Measurements from ENCODE around the gene PINLYP.

The PINLYP gene

DNA sequence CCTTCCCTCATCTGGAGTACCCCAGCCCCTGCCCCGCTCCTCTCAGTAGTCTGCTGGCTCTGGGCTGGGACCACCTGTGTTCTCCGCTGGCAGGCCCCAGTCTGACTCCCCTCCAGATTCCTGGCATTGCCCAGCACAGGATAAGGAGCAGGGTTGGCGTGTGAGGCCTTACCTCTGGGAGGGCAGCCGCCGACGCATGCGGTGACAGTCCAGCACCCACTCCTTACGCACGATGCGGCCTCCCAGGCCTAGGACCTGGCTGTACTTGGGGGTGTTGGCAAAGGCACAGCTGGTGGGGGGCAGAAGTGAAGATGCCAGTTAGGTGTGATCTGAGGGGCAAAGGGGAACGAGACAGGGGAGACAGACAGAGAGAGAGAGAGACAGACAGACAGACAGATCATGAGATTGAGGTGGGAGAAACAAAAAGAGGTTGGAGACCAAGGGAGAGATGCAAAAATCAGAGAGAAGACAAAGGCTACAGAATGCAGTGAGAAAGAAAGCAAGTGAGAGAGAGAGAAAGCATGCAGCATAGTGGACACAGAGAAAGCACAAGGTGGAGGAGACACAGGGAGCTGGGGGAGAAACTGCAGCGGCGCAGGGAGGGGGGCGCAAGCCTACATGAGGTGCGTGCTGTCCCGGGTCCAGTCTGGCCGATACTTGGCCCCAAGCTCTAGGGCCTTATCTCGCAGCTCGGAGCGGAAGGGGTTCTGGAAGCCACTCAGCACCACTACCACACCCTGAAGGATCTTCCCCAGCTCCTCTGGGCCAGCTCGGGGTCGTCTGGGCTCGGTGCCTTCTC lies 24.0 kb upstream of the PINLYP start:
- no peak for DNase-seq

DNA sequence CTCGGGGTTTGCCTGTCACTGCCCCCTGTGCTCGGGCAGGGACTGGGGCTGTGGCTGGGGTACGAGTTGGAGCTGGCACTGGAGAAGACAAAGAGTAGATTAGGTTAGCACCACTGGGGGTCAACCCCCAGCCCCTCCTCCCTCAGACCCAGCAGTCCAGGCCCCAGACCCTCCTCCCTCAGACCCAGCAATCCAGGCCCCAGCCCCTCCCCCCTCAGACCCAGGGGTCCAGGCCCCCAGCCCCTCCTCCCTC lies 23.5 kb upstream of the PINLYP start:
- DNase-seq = no peak

DNA sequence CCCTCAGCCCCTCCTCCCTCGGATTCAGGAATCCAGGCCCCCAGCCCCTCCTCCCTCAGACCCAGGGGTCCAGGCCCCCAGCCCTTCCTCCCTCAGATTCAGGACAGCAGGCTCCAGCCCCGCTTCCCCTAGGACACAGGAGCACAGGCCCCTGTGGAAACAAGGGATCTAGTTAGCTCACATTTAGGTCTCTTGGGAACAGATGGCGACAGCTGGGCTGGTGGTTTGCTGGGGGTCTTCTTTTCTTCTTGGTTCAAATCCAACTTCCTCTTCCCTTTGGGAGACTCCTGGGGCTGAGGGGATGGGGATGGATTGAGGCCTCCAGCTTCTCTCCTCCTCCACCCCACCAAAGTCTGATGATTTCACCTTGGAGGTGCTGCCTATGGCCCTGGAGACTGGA lies 23.0 kb upstream of the PINLYP start:
- DNase-seq = no peak

DNA sequence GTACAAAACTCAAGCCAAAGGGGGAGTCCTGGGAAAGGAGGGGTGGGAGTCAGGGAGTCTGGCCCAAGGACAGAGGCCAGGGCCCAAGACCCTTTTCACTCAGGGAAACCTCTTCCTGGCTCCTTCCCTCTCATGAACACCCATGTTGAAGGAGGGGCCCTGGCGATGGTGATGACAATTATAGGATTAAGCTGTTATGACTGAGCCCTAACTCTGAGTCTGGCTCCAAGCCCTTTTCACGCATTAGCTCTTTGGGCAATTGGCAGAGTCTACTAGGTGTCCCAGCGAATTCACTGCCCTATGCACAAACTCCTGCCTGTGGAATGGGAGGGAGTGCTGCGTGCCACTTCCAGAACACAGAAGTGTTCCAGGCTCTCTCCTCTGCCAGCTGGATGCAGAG lies 21.9 kb upstream of the PINLYP start:
- DNase-seq = no peak

DNA sequence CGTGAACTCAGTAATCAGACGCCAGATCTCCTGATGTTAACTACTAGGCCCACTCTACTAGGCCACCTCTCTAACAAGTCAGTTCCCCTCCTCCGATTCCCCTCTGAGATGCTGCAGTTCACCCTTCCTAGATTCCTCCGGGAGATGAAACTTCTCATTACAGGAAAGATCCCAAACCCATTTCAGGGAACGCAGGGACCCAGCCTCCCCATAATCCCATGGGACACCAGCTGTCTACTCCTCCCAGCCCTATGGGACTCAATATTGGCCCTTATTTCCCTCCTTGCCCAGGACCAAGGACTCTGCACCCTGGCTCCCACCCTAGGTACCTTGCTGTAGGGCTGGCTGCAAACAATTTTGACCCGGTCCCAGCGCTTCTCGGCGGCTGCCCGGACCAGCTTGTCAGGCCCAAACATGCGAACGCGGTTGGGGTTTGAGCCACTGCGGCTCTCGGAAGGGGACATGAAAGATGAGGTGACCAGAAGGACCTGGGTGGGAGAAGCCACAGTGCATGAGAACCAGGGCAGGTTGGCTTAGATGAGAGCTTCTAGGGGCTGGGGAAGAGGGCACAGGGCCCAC lies 21.2 kb upstream of the PINLYP start:
- DNase-seq = no peak

DNA sequence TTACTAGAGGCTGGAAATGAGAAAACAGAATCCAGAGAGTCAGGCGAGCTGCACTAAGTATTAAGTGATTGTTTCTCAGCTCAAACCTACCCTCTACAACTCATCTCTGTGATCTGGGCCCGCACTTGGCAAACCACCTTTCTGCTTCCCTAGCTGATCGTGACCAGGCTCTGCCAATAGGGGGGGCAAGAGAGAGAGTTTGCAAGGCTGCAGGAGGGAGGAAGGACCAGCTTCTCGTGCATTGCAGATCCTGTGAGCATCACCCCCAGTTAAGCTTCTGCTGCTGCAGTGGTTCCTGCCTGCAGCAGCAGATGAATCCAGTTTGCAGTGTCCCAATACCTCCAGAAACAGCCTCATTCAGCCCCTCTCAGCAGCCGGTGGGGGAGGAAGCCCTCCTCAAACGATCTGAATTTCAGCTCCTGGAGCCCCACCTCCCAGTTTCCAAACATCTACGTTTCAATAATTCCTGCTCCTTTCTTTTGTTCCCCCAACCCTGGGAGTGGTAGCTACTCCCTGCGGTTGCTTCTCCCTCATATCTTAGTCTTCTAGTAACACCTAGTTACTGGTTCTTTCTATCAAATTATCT lies 20.3 kb upstream of the PINLYP start:
- peak; percentile 44 for DNase-seq

DNA sequence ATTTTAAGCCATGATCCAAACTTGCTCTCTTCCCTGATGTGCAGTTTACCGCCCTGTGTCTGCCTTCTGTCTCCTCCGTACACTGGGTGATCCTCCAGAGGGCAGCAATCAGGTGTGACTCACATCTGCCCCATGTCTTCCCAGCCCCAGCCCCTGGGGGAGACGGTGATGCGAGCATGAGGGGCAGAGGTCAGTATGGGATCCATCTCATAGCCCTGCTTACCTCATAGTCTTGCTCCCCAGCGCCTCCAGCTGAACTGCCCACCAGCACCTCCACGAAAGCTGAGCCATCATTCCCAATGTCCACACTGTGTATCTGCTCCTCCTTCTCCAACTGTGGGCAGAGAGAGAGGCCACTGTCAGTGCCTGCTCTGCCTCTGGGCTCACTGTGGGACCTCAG lies 14.9 kb upstream of the PINLYP start:
- no peak for DNase-seq

DNA sequence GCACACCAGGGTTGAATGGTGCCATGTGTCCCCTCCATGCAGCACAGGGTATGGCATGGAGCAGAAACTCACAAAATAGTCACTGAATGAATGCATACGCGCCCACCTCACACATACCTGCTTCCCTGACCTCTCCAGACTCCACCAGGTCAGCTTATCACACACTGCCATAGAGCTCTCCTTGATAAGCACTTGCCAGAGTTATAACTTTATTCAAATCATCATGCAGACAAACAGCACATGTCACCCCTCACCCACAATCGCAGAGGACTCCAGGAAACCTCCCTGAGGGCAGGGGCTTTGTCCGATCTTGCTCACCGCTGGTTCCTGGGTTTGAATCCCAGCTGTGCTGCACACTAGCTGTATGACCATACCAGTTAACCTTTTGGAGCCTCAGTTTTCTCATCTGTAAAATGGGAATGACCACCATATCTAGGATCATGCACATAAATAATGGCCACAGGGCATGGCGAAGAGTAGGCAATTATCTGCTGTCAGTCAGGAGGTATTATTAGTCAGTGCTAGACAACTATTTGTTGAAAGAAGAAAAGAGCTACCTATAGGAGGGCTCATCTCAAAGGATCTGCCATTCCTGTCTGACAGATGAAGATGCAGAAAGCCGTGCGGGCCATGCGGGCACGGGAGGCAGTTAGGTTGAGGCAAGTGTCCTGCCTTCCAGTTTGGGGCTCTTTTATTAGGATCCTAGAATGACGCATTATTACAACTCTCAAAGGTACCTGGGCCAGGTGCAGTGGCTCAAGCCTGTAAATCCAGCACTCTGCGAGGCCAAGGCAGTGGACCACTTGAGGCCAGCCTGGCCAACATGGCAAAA lies 14.2 kb upstream of the PINLYP start:
- no peak for DNase-seq

DNA sequence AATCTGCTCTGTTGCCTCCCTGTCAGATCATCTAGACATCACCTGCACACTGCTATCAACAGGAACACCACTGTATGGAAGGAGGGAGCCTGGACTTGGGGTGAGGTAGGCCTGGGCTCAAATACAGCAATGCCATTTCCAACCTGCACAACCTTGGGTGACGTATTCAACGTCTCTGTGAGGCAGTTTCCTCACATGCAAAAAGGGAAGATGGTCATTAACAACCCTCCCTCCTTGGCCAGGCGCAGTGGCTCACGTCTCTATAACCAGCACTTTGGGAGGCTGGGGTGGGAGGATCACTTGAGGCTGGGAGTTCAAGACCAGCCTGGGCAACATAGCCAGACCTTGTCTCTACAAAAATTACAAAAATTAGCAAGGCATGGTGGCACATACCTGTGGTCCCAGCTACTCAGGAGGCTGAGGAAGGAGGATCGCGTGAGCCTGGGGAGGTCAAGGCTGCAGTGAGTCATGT lies 13.3 kb upstream of the PINLYP start:
- DNase-seq = no peak

DNA sequence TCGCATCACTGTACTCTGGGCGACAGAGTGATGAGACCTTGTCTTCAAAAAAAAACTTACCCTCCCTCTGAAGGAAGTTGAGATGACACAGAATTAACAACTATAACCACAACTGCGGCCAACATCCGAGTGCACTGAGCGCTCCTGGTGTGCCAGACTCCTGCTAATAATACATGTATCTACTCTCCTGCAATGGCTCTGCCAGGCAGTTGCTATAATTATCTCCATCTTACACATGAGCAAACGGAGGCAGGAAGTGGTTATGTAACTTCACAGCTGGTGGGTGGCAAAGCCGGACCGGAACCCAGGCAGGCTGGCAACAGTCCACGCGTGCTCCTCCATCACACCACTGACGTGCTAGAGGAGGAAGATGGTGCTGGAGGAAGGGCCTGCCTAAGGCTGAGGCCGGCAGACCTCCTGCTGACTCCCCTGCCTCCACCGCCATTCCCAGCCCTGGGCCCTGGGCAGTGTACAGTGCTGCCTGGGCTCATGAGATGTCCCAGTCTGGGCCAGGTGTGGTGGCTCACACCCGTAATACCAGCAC lies 12.8 kb upstream of the PINLYP start:
- peak; percentile 84 for DNase-seq

DNA sequence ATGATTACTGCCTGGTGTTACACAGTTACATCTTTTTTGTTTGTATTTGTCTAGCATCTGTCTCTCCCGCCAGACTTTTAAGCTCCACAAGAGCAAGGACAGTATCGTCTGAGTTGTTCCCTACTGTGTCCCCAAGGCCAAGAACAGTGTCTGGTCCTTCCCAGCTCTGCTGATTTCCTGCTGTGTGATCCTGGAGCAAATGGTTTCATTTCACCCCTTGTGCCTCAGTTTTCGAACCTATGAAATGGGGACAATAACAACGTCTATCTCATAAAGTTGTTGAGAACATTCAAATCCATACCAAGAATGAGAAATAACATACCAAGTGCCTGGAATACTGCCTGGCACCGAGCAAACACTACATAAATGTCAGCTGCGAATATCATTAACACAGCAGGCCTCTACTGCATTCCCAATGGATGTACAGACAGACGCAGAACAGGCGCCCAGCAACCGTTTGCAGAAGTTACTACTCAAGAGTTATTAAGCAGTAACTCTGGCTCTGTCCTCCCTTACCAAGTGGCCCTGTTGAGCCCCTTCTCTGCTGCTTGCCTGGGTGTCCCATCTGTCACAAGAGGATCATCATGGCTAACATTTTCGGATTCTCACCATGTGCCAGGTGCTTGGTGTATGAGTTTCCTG lies 11.7 kb upstream of the PINLYP start:
- no peak for DNase-seq

DNA sequence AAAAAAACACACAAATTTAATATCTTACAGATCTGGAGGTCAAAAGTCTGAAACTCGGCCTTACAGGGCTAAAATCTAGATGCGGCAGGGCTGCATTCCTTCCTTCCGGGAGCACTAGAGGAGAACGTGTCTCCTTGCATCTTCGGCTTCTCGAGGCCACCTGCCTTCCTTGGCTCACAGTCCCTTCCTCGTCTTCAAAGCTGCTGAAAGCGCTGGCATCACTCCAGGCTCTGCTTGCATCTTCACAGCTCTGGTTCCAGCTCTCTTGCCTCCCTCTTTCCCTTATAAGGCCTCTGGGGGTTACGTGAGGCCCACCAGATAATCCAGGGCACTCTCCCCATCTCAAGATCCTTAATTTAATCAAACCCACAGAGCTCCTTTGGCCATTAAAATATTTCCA lies 10.8 kb upstream of the PINLYP start:
- no peak for DNase-seq

DNA sequence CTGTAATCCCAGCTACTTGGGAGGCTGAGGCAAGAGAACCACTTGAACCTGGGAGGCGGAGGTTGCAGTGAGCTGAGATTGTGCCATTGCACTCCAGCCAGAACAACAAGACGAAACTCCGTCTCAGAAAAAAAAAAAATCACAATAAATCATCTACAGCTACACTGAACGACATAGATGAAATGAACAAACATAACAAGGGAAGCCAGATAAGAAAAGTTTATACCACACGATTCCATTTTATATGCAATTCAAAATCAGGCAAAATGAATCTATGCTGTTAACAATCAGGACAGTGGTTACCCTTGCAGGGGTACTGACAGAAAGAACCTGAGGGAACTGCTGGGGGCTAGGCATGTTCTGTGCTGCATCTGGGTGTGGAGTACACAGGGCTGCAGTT lies 5.9 kb upstream of the PINLYP start:
- DNase-seq = no peak

DNA sequence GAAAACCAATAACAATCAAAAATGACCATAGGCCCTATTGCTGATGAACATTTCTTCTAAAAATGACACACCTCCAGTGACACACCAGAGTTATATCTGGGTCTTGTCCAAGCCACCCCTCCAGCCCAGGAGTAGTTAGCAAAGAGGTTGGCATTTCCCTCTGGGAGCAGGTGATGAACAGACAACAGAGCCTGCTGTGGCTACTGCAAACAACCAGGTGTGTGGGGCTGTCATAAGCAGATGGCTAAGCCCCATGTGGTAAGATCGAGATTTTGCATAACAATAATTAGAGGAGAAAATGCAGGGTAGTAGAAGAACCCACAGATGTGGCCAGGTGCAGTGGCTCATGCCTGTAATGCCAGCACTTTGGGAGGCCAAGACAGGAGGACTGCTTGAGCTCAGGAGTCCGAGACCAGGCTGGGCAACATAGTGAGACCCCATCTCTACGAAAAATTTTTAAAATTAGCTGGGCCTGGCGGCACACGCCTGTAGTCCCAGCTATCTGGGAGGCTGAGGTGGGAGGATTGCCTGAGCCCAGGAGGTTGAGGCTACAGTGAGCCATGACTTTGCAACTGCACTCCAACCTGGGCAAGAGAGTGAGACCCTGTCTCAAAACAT lies 5.3 kb upstream of the PINLYP start:
- peak; percentile 91 for DNase-seq

DNA sequence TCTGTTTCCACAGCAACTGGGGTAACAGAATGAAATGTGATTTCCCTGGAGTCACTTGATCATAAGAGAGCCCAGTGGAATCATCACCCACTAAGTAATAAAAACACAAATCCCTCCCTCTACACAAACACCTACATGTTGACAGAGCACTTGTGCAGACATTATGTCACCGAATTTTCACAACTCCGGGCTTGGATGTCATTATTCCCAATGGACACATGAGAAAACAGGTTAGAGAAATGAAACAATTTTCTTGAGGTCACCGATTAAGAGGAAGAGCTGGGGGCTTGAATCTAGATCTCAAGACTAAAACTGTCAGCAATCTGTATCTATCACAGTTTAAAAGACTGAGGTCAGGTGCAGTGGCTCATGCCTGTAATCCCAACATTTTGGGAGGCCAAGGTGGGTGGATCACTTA lies 3.4 kb upstream of the PINLYP start:
- DNase-seq = no peak

DNA sequence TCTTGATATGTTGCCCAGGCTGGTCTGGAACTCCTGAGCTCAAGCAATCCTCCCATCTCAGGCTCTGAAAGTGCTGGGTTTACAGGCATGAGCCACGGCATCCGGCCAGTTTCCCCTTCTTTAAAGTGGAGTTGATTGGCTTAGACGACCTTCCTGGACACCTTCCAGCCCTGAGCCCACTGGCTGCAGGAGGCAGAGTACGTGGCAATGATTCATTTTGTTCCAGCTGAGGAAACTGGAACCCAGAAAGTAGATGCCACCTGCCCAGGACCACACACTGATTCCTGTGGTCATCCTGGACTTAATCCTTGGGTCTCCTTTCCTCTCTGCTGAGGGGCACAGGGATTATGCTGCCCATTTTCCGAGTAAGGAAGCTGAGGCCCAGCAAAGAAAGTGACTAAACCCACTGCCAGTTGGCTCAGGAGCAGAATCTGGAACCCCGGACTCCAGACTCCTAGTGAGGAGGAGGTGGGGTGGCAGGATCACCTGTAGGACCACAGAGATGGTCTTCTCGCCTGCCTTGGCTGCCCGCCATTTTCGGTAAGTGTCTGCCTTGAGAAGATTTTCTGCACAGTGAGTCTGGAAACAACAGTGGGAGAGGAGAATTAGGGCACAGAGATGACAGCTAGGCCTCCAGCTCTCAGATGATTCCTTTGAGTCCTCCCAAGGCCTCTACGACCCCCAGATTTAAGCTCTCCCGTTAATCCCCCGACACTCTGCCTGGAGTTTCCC lies 1.0 kb upstream of the PINLYP start:
- DNase-seq = no peak

DNA sequence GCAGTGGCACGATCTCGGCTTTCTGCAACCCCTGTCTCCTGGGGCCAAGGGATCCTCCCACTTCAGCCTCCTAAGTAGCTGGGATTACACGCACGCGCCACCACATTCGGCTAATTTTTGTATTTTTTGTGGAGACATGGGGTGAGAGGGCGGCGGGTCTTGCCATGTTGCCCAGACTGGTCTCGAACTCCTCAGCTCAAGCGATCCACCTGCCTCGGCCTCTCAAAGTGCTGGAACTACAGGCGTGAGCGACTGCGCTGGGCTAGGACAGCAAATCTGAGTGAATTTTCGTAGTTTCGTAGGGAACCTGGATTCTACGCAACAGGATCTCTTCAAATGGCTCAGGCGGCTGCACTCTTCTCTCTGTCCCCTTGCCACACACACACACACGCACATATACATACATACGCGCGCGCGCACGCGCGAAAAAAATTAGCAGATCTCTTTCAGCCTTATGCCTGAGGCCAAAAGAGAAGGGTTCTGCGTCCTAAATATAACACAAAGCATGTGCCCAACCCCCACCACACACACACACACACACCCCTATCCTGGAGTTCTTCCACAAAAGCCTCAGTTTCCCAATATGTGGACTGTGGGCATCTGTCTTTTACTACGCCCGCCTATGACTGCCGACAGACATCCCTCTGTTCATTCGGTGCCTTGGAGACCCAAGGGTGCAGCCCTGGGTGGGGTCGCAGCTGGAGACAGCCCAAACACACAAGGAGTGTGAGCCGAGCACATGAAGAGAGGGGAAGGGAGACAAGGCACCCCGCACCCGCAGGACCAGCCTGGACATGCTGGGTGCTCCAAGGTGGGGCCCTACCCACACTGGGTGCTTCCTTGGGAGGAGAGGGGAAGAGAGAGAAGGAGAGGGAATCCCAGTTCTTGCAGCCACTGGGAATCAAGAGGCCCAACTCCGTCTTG lies 616 bp downstream of the PINLYP start:
- no peak for DNase-seq

DNA sequence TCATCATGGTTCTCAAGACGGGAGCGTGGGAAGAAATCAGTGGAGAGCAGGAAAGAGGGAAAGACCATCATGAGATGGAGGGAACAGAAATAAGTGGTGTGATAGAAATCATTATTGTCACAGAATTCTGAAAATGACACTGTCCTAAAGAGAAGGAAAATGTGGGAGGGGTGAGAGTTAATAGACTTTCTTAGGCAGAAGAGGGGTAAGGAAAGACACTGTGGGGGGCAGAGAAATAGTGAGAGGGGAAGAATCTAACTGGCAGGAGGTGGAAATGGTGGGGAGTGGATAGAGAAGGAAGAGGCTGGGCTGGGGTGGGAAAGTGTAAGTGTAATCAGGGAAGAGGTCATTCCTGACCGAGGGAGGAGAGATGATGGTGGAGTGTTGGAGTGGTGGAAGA lies 3.2 kb downstream of the PINLYP start:
- DNase-seq = no peak

DNA sequence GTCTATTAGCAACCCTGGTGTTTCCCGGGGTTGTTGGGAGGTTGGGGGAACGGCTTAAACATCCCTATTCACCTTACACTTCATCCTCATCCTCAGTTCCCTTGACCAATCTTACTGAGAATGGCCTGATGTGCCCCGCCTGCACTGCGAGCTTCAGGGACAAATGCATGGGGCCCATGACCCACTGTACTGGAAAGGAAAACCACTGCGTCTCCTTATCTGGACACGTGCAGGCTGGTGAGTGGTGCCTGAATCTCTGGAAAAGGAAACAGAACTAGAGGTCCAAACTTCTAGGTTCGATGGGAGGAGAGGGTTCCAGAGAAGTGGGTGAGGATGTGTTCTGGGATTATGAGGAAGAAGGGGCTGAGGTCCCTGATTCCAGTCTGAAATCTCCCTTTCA lies 5.9 kb downstream of the PINLYP start:
- no peak for DNase-seq

DNA sequence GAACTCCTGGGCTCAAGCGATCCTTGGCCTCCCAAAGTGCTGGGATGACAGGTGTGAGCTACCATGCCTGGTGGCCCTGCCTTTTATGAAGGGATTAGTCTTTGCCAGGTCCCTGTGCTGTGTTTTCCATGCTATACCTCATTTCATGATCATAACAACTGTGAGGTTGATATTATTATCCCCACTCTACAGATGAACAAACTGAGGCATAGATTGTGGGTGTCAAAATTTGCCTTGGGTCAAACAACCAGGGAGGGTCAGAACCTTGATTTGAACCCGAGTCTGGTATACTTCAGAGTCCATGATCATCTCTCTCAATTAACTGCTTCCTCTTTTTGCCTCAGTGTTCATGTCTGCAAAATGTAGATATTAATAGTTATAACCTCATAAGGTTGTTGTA lies 6.9 kb downstream of the PINLYP start:
- no peak for DNase-seq

DNA sequence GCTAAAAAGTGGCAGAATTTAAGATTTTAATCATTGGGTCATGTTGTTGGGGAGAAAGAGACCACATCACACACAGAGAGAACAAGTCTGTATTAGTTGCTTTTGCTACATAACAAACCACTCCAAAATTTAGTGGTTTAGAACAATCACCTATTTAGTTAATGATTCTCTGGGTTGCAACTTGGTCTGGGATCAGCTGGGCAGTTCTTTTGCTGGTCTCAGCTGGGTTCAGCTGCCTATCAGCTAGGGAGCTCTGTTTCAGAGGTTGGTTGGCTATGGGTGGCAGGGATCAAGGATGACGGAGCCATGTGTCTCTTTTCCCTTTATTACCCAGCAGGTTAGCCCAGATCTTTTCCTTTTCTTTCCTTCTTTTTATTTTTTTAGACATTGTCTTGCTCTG lies 8.9 kb downstream of the PINLYP start:
- no peak for DNase-seq
